SU-DHL-6 (cell line): ENCODE results near the gene PTER.
A peak's percentile ranks its signal among the peaks of the same experiment; 100 is the strongest.

Experiments
- H2AFZ ChIP-seq: fragments of 200-600 bp; sonication (generic); 2 replicates; pipeline ENCODE4 v1.6.1; 2014; ENCODE audit warnings: low read depth, mild to moderate bottlenecking, moderate library complexity, mixed read lengths, antibody characterized with exemption, low read length; ENCODE audit not compliant: severe bottlenecking
- H3F3A ChIP-seq: fragments of 200-600 bp; shearing (Covaris generic); 2 replicates; pipeline ENCODE4 v1.6.0; 2016; ENCODE audit warnings: antibody characterized with exemption, mild to moderate bottlenecking; ENCODE audit not compliant: insufficient read depth
- H3K27ac ChIP-seq: fragments of 200-600 bp; sonication (generic); 2 replicates; pipeline ENCODE4 v1.5.1; 2016; ENCODE audit warnings: low read depth, mild to moderate bottlenecking, low read length, moderate library complexity, mixed read lengths
- H3K27me3 ChIP-seq: fragments of 200-600 bp; sonication (generic), shearing (Covaris generic); 2 replicates; pipeline ENCODE4 v1.6.0; 2014; ENCODE audit warnings: mild to moderate bottlenecking, low read length
- H3K36me3 ChIP-seq: fragments of 200-600 bp; sonication (generic); 2 replicates; pipeline ENCODE4 v1.6.1; 2014; ENCODE audit warnings: mild to moderate bottlenecking, low read length, mixed read lengths
- H3K4me2 ChIP-seq: fragments of 300-600, 200-600 bp; shearing (Covaris generic), sonication (generic); 2 replicates; pipeline ENCODE4 v1.6.0; 2014; ENCODE audit warnings: low read length, low read depth, mild to moderate bottlenecking; ENCODE audit not compliant: poor library complexity, severe bottlenecking
- H3K4me3 ChIP-seq: fragments of 200-600 bp; sonication (generic); 2 replicates; pipeline ENCODE4 v1.5.1; 2014; ENCODE audit warnings: antibody characterized with exemption, low read length, mild to moderate bottlenecking, mixed read lengths; ENCODE audit not compliant: insufficient read depth, poor library complexity, severe bottlenecking
- H3K79me2 ChIP-seq: fragments of 200-600 bp; sonication (generic); 2 replicates; pipeline ENCODE4 v1.6.1; 2014; ENCODE audit warnings: mild to moderate bottlenecking, low read length, moderate library complexity; ENCODE audit not compliant: insufficient read depth
- H3K9ac ChIP-seq: fragments of 200-600 bp; sonication (generic); 2 replicates; pipeline ENCODE4 v1.7.0; 2014; ENCODE audit warnings: mild to moderate bottlenecking, low read length
- H3K9me2 ChIP-seq: fragments of 200-600 bp; sonication (generic); replicated peaks from 2 replicates; pipeline ENCODE4 v1.6.1; 2014; ENCODE audit warnings: low read length; ENCODE audit not compliant: insufficient read depth
- H3K9me3 ChIP-seq: fragments of 200-600 bp; sonication (generic); 2 replicates; pipeline ENCODE4 v1.6.1; 2014; ENCODE audit warnings: low read length, mixed read lengths; ENCODE audit not compliant: insufficient read depth
- H4K20me1 ChIP-seq: fragments of 200-600 bp; sonication (generic); 2 replicates; pipeline ENCODE4 v1.6.1; 2014; ENCODE audit warnings: low read depth, mild to moderate bottlenecking, antibody characterized with exemption, low read length, moderate library complexity, mixed read lengths
- CTCF ChIP-seq: fragments of 200-600 bp; sonication (generic); IDR thresholded peaks from one replicate; pipeline ENCODE4 v1.5.1; 2017; ENCODE audit warnings: antibody characterized with exemption, mild to moderate bottlenecking, low read length, moderate library complexity; ENCODE audit not compliant: insufficient read depth, poor library complexity, severe bottlenecking
- EZH2phosphoT487 ChIP-seq: fragments of 200-600 bp; sonication (generic), shearing (Covaris generic); conservative IDR thresholded peaks from 2 replicates; pipeline ENCODE4 v1.6.1; 2018; ENCODE audit warnings: mild to moderate bottlenecking, antibody characterized with exemption, low read length, moderate library complexity, mixed read lengths

The PTER gene

DNA sequence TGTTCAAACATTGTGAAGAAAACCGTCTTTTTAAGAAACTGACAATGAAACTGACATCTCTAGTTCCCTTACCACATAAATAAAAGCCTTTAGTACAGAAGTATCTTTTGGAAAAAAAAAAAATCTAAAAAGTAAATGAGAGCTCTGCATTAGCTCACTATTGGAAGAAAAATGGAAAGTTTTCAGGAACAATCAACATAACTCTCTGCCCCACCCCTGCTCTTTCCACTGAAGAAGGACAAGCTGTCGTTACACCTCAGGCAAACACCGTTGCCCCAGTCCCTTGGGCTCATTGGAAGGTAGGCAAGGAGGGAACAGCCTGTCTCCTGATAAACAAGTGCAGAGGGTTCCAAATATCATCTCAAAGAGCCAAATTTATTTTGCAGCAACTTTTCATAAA is 107.3 kb downstream of the PTER start:
- no peaks in the 10 kb centered on the region for H3K9me2 ChIP-seq
- H3K27me3 ChIP-seq: no peaks in the 10 kb centered on the region
- H3F3A ChIP-seq: no peaks in the 10 kb centered on the region
- H3K9me3 ChIP-seq: no peaks in the 10 kb centered on the region
- H4K20me1 ChIP-seq: no peaks in the 10 kb centered on the region
- no peak overlapping the region for H2AFZ ChIP-seq
- no peak for TF ChIP-seq CTCF
- H3K79me2 ChIP-seq: no peaks in the 10 kb centered on the region
- H3K27ac ChIP-seq: no peak overlapping the region
- no peak overlapping the region for H3K9ac ChIP-seq
- H3K4me2 ChIP-seq: no peak overlapping the region
- no peaks in the 10 kb centered on the region for H3K36me3 ChIP-seq
- H3K4me3 ChIP-seq: no peak overlapping the region

GRCh38 chr10:16544591-16544990 is 107.8 kb downstream of the PTER start:
- Histone ChIP-seq H3K9me2 (no peaks in the 10 kb centered on the region), H3K9ac (no peak overlapping the region), H3K36me3 (no peaks in the 10 kb centered on the region), H3K9me3 (no peaks in the 10 kb centered on the region), H3K4me2 (no peak overlapping the region), H3K27ac (no peak overlapping the region), H2AFZ (no peak overlapping the region), H3K27me3 (no peaks in the 10 kb centered on the region), H3F3A (no peaks in the 10 kb centered on the region), H4K20me1 (no peaks in the 10 kb centered on the region), H3K79me2 (no peaks in the 10 kb centered on the region), H3K4me3 (no peak overlapping the region)
- TF ChIP-seq EZH2phosphoT487: no peak

DNA sequence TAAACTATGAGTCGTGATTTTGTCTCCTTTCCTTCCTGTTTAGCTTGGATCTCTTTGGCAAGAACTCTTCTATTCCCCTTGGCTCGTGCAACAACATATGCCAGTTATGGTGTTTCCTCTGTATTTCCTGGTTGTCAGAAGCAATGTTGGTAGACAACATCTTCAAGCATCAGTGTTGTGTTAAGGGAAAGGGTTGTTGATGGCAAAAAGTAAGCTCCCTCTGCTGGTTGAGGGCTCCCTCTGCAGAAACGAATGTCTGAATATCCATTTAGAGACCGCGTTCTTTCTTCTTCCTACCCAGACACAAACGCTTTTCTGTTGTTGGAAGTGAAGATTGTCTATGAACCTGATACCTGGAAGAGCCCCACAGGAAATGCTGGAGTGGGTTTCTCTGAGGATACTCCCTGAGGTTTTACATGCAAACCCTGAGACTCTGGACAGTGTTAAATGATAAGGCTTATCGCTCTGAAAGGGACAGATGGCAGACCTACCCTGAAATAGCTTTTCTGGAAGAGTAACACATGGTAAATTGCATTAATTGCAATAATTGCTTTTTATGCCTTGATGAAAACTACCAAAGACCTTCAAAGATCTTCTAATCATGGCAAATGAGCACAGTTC is 108.4 kb downstream of the PTER start:
- no peak overlapping the region for H2AFZ ChIP-seq
- no peaks in the 10 kb centered on the region for H4K20me1 ChIP-seq
- no peak overlapping the region for H3K4me2 ChIP-seq

More for the DNA sequence above, 108.4 kb downstream of the PTER start:
- Histone ChIP-seq H3K9me2 (no peaks in the 10 kb centered on the region), H3K36me3 (no peaks in the 10 kb centered on the region), H3K79me2 (no peaks in the 10 kb centered on the region), H3K9ac (no peak overlapping the region), H3K27ac (no peak overlapping the region), H3K4me3 (no peak overlapping the region), H3K27me3 (no peaks in the 10 kb centered on the region), H3F3A (no peaks in the 10 kb centered on the region), H3K9me3 (no peaks in the 10 kb centered on the region)
- TF ChIP-seq CTCF: peak; percentile 62
- no peak for TF ChIP-seq EZH2phosphoT487
